HAP-1 (cell line): Measurements from ENCODE around the gene IRX2.

ENCODE experiments used
- DNase-seq, 2 experiments: peaks; one replicate each; pipeline ENCODE4 v3.0.0-alpha.2; 2016 to 2020; ENCODE audit warnings: low spot score in 2 of 2
- H3K27me3 ChIP-seq: fragments of 250-450 bp; sonication (Bioruptor Pico); 2 replicates; pipeline ENCODE4 v1.5.1; 2020; ENCODE audit warnings: low read depth, mild to moderate bottlenecking, moderate library complexity
- H3K36me3 ChIP-seq: fragments of 250-450 bp; sonication (Bioruptor Pico); replicated peaks from 2 replicates; pipeline ENCODE4 v1.5.1; 2020; ENCODE audit warnings: mild to moderate bottlenecking
- H3K4me1 ChIP-seq: fragments of 250-450 bp; sonication (Bioruptor Pico); 2 replicates; pipeline ENCODE4 v1.5.1; 2020; ENCODE audit warnings: mild to moderate bottlenecking
- H3K4me3 ChIP-seq: fragments of 250-450 bp; sonication (Bioruptor Pico); 2 replicates; pipeline ENCODE4 v1.5.1; 2020; ENCODE audit warnings: mild to moderate bottlenecking, moderate library complexity
- H3K9me3 ChIP-seq: fragments of 250-450 bp; sonication (Bioruptor Pico); 2 replicates; pipeline ENCODE4 v1.5.1; 2020; ENCODE audit warnings: mild to moderate bottlenecking, moderate library complexity
- in situ Hi-C: fragments of 300-500 bp; cut with MboI; formaldehyde crosslinking; loops from 3 replicates; pipeline ENCODE4 v1.14.3; 2020; ENCODE audit warnings: low sequenced_read_pairs, inconsistent platforms, mixed read lengths

The IRX2 gene

DNA sequence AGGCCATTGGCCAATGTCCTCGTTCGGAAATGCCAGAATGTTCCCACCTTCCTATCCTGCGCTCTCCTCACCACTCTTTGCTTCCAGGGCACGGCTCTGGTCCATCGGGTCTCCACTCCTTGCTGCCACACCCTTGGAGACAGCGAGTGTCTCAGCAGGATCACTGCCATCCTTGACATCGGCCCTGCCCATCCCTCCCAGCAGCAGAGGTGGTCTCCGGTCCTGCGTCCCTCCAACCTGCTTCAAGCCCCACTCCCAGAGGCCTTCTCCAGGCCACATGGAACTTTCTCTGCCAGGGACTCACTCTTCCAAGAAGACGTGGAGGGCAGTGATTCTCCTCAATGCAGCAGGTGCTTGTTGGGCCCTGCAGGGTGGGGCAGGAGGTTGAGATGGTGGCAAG lies 42.7 kb downstream of the IRX2 start:
- no peak for DNase-seq
- Histone ChIP-seq H3K4me3 (no peak overlapping the region), H3K27me3 (no peaks in the 10 kb centered on the region), H3K36me3 (no peaks in the 10 kb centered on the region), H3K9me3 (no peaks in the 10 kb centered on the region), H3K4me1 (no peaks in the 10 kb centered on the region)
- in situ Hi-C loops: no loop called here

DNA sequence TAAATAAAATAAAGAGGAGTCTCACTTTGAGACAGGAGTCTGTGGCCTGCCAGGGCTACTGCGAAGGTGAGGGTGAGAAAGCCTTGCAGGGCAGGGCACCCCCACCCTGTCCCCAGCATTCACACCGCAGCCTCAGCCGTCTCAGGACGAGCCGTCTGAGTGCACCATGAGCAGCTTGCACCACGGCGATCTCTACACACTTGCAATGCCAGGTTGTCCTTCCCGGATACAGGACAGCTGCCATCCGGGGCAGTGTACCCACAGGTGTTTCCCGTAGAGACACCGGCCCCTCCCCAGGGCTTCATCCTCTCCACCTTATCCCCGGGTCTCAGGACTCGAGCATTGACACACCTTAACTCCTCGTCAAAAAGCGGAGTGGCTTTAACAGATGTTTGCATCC lies 43.3 kb downstream of the IRX2 start:
- in situ Hi-C loops: no loop called here
- DNase-seq: no peak
- Histone ChIP-seq H3K4me1 (no peaks in the 10 kb centered on the region), H3K9me3 (no peaks in the 10 kb centered on the region), H3K36me3 (no peaks in the 10 kb centered on the region), H3K4me3 (no peak overlapping the region), H3K27me3 (no peaks in the 10 kb centered on the region)

DNA sequence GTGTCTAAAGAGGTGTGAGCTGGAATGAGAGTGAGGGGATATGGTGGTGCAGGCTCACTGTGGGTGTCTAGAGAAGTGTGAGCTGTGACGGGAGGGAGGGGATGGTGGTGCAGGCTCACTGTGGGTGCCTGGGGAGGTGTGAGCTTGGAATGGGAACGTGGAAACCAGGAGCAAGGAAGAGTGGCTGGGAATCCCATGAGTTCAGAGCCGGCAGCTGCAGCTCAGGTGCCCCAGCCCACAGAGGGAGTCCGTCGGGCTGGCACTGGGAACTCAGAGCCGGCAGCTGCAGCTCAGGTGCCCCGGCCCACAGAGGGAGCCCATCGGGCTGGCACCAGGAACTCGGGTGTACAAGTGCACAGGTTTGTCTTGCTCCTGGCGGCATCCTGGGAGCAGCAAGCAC lies 45.6 kb downstream of the IRX2 start:
- in situ Hi-C loops: no loop called here
- H3K4me3 ChIP-seq: no peak overlapping the region
- no peaks in the 10 kb centered on the region for H3K27me3 ChIP-seq
- no peaks in the 10 kb centered on the region for H3K4me1 ChIP-seq
- no peaks in the 10 kb centered on the region for H3K36me3 ChIP-seq
- no peak for DNase-seq
- no peaks in the 10 kb centered on the region for H3K9me3 ChIP-seq

DNA sequence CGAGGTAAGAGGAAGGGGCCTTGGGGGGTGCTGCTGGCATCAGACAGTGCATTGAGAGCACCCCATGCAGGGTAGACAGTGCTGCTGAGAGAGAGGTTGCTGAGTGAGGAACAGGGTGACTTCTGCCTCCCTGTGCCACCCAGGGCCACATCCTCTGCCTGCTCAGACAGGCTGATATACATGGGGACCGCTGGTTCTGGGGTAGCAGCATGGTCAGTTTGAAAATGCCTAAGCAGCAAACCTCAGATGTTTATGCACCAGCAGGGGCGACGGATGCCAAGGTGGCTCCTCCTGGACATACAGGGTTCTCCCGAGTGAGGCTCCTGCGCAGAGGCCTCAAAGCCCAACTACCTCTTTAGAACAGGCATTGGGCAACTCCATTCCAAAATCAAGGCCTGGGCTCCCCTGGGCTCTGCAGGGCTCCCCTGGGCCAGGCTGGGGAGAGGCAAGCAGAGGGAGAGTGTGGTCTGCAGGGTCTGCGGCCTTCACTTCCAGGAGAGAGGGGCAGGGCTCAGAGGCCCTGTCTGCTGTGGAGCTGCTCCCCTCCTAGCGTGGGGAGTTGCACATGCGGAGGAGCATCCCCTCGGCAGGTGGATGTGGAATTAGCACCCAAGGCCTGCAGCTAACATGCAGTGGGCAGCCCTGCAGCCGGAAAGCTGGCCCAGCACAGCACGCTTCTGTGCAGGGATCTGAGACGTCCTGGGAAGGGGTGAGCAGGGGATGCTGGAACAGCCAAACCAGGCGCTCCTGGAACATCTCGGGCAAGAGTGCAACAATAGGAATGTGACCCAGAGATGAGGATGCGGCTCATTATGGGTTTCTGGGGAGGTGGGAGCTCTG lies 46.5 kb downstream of the IRX2 start:
- in situ Hi-C loops: no loop called here

DNA sequence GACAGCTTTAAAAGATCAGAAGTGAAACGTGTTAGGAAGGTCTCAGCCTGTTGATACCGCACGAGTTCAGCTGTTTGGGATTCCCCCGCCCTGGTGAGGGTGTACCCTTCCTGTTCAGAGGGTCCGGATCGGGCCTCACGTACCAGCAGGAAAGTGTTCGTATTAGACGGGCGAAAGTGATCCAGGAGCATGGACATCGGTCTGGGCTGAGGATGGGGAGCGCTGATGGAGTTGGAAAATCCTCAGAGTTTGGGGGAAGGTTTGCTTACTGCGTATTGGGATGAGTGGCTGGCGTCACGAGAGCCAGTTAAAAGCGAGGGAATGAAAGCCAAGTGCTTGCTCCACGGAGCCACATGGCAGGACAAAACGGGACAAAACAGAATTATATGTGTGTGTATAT lies 47.4 kb downstream of the IRX2 start:
- Histone ChIP-seq H3K4me1 (no peaks in the 10 kb centered on the region), H3K9me3 (no peaks in the 10 kb centered on the region), H3K4me3 (no peak overlapping the region), H3K27me3 (no peaks in the 10 kb centered on the region), H3K36me3 (no peaks in the 10 kb centered on the region)
- in situ Hi-C loops: no loop called here
- no peak for DNase-seq

More for the DNA sequence above, 46.5 kb downstream of the IRX2 start:
- no peak for DNase-seq
- no peaks in the 10 kb centered on the region for H3K4me1 ChIP-seq
- no peaks in the 10 kb centered on the region for H3K36me3 ChIP-seq
- H3K4me3 ChIP-seq: no peak overlapping the region
- no peaks in the 10 kb centered on the region for H3K27me3 ChIP-seq
- no peaks in the 10 kb centered on the region for H3K9me3 ChIP-seq

DNA sequence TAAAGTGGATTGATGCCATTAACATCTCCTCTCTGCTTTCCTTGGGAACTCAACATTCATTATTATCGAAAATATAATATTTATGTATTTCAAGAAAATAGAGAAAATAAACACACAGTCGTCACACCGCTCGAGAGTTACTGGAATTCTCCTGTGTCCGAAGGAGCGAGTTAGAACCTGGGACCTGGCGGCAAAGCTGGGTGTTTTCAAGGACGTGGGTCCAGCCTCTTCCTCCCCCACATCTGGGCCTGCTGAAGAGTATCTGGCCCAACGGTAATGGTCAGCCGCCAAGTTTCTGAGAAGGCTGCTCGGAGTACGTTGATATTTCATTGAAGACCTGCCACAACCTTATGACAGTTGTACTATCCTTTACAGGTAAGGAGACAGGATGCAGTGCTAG lies 47.9 kb downstream of the IRX2 start:
- Histone ChIP-seq H3K36me3 (no peaks in the 10 kb centered on the region), H3K4me3 (no peak overlapping the region), H3K4me1 (no peaks in the 10 kb centered on the region), H3K27me3 (no peaks in the 10 kb centered on the region), H3K9me3 (no peaks in the 10 kb centered on the region)
- in situ Hi-C loops: no loop called here
- DNase-seq: no peak

DNA sequence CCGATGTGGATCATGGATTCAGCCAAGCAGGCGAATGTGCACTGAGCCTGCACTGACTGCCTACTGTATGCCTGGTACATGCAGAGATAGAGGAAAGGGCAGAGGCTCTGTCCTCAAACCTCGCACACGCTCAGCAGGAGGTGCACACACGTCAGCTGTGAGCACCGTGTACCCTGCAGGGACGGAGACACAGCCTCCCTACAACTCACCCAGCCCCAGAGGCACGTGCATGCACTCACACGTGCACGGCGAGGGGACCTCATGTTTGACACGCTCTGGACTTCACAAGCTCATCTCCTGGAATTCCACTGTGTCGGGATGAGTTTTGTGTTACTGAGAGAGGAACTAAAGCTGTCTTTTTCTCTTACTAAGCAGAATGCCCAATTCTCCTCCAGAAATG lies 48.4 kb downstream of the IRX2 start:
- H3K9me3 ChIP-seq: no peaks in the 10 kb centered on the region
- H3K27me3 ChIP-seq: no peaks in the 10 kb centered on the region
- H3K4me1 ChIP-seq: no peaks in the 10 kb centered on the region
- no peaks in the 10 kb centered on the region for H3K36me3 ChIP-seq
- no peak overlapping the region for H3K4me3 ChIP-seq
- in situ Hi-C loops: no loop called here
- DNase-seq: no peak

DNA sequence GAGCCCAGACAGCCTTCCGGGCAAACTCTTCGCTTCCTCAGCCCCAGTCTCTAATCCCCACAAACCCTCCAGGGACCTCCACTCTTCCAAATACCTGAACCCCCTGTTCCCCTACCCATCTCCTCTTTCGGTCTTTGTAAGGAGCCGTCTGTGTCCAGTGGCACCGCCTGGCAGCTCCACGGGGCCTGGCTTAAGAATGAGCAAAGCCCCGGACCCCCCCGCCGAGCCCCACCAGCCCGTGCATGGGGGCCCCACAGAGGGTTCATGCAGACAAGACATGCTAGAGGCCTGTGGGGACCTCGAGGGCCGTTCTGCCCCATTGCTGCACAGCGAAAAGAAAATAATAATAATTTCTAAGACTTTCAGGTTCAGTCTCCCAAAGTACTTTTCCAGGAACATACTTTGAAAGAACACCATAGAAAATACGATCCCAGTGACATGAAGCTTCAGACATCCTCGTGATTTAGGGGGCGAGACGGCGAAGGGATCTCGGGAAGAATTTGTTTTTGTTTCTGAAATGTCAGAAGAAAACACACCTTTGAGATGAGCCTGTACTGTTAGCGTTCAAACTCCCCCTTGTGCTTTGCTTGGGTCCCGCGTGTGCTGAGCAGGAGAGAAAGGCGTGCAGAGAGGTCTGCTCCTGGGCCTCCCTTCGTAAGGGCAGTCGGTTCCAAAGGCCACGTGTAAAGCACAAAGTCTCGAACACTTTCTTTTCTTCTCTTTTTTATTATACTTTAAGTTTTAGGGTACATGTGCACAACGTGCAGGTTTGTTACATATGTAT lies 49.2 kb downstream of the IRX2 start:
- Histone ChIP-seq H3K4me1 (no peaks in the 10 kb centered on the region), H3K27me3 (no peaks in the 10 kb centered on the region), H3K36me3 (no peaks in the 10 kb centered on the region), H3K4me3 (no peak overlapping the region), H3K9me3 (no peaks in the 10 kb centered on the region)
- no peak for DNase-seq
- in situ Hi-C loops: no loop called here

DNA sequence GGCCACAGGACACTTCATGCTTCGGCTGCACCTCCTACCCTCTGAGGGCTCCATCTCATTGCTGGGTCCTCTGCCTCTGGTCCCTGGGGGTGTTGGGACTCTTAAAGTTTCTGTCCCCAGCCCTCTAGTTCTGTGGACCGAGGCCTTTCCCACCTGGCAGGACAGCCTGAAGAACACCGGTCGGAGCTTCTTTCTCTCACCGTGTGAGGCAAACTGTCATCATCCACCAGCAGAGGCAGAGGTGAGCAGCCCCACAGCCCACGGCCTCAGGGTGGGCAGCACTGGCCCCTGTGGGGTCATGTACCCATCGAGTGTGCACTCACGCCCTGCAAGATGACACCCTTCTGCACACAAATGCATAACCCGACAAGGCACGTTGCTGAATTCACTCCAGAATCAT lies 49.9 kb downstream of the IRX2 start:
- in situ Hi-C loops: no loop called here
- Histone ChIP-seq H3K4me1 (no peaks in the 10 kb centered on the region), H3K4me3 (no peak overlapping the region), H3K9me3 (no peaks in the 10 kb centered on the region), H3K36me3 (no peaks in the 10 kb centered on the region), H3K27me3 (no peaks in the 10 kb centered on the region)
- DNase-seq: no peak

DNA sequence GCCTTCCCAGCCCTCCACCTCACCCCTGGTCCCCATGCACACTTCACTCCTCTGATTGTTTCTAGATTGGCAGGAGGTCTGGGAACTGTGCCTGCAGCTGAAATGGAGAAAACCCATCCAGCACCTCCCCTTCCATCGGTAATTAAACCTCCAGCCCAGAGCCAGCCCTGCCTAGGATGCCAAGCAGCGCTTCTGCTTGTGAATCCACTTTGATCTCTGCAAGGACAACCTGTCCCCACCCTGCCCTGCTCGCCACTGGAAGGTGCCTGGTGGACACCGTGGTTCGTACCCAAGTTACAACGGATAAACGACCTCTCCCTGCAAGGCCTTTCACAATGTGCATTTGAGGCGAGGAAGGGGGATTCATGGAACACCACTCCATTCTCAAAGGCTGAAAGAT lies 50.6 kb downstream of the IRX2 start:
- no peaks in the 10 kb centered on the region for H3K27me3 ChIP-seq
- in situ Hi-C loops: no loop called here
- DNase-seq: no peak

DNA sequence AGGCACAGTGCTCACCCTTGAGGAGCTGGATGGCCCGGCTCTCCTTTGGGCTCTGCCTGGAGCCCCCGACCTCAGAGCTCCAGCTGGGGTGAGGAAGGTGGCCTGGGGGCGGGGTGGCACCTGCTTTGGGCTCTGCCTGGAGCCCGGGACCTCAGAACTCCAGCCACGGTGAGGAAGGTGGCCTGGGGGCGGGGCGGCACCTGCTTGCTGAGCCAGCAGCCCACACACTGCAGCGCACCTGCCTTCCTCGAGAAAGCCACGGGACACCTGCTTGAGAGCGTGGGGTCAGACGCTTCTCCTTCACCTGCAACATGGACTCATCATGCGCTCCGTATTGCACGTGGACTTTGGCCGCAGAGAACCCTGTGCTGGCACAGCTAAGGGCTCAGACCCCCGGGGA lies 51.8 kb downstream of the IRX2 start:
- Histone ChIP-seq H3K4me1 (no peaks in the 10 kb centered on the region), H3K9me3 (no peaks in the 10 kb centered on the region), H3K36me3 (no peaks in the 10 kb centered on the region), H3K27me3 (no peaks in the 10 kb centered on the region), H3K4me3 (no peak overlapping the region)
- no peak for DNase-seq
- in situ Hi-C loops: no loop called here

More for the DNA sequence above, 50.6 kb downstream of the IRX2 start:
- no peaks in the 10 kb centered on the region for H3K36me3 ChIP-seq
- H3K4me3 ChIP-seq: no peak overlapping the region
- no peaks in the 10 kb centered on the region for H3K4me1 ChIP-seq
- H3K9me3 ChIP-seq: no peaks in the 10 kb centered on the region

DNA sequence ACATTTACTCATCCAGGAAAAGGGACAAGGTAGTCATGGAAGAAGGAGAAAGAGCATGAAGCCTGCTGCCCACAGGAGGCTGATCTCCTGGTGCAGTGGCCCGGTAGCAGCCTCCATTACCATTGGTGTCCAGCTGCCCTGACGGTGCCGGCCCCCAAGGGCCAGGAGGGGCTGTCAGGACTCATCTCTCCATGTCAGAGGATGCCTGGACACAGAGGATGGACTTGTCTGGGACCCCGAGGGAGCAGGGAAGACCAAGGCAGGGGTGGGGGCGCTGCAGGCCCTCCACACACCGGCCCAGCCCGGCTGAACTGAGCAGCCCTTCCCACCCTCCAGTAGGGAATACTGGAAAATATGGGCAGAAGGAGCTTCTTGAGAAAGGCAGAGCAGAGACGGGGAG lies 52.2 kb downstream of the IRX2 start:
- in situ Hi-C loops: no loop called here

DNA sequence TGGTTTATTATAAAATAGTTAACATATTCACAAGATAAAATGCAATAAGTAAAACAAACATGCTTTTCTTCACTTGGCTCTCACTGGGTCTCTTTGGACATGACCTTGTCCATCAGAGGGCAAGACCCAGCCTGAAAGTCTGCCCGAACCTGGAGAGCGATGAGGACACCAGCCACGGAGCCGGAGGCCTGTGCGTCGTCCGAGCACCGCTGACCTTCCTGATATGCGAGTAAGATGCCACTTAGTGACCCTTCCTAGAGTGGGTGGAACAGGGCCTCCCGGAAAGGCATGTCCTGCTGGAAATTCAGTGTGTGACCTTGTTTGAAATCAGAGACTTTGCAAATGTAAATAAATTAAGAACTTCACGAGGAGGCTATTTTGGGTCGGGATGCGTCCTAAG lies 52.9 kb downstream of the IRX2 start:
- no peaks in the 10 kb centered on the region for H3K9me3 ChIP-seq
- DNase-seq: no peak
- H3K36me3 ChIP-seq: no peaks in the 10 kb centered on the region
- H3K4me1 ChIP-seq: no peaks in the 10 kb centered on the region
- in situ Hi-C loops: no loop called here
- H3K27me3 ChIP-seq: no peaks in the 10 kb centered on the region
- H3K4me3 ChIP-seq: no peak overlapping the region

More for the DNA sequence above, 52.2 kb downstream of the IRX2 start:
- Histone ChIP-seq H3K4me3 (no peak overlapping the region), H3K4me1 (no peaks in the 10 kb centered on the region), H3K36me3 (no peaks in the 10 kb centered on the region), H3K27me3 (no peaks in the 10 kb centered on the region), H3K9me3 (no peaks in the 10 kb centered on the region)
- no peak for DNase-seq

DNA sequence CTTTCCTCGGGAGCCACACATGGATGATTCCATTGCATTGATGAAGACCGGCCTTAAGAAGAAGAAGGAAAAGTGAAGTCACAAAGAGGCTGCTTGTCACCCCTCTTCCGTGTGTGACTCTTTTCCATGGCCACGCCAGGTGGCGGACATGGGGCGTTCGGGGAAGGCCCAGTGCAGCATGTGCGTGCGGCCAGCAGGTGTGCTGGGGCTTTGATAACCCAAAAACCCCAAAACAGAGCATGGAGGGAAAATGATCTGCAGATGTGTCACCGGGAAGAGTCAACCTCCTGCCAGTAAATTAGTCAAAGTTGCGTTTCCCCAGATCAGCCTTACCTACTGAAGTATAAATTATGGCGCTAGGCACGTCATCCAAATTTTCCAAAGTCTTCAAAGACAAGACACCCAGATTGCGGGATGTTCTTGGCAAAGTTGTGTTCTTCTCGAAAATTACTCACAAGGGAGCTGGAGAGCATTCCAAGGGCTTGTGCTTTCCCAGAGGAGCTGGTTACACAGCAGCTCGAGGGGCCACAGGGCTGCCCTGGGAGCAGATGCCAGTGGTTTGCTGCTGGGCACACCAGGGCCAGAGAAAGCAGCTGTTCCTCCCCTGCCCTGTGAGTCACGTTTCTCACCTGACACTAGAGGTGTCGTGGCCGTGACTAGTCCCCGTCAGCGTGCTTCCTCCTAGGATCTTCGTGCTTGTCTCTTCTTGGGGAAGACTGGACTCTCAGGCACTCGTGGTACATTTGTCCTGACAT lies 53.9 kb downstream of the IRX2 start:
- H3K4me1 ChIP-seq: no peaks in the 10 kb centered on the region
- H3K36me3 ChIP-seq: no peaks in the 10 kb centered on the region
- no peaks in the 10 kb centered on the region for H3K27me3 ChIP-seq
- no peak for DNase-seq
- no peaks in the 10 kb centered on the region for H3K9me3 ChIP-seq
- H3K4me3 ChIP-seq: no peak overlapping the region
- in situ Hi-C loops: no loop called here
